ENCODE data around the gene KLF6. TPM values are rescaled to one million over a fixed set of nuclear protein-coding genes. Genes with fewer than 3 reads are reported as not detected.

KLF6 gene
- total and polyA plus RNA-seq, 9 donors = 45.4 to 178 (median 85.7) TPM

GRCh38 chr10:3773460-3774017 is 11.5 kb downstream of the KLF6 start:
- DNase-seq = no peak
- Histone ChIP-seq H3K27ac (no peak overlapping the region), H3K27me3 (no peaks in the 10 kb centered on the region), H3K4me1 (ENCODE audit: insufficient read depth) (no peaks in the 10 kb centered on the region), H3K9me3 (no peaks in the 10 kb centered on the region), H3K36me3 (no peaks in the 10 kb centered on the region), H3K4me3 (no peak overlapping the region)
- TF ChIP-seq EP300 (IDR thresholded peaks at IDR 0.05) = no peak
- TF ChIP-seq CTCF (IDR thresholded peaks at IDR 0.05) = no peak
- no peak for TF ChIP-seq POLR2A (IDR thresholded peaks at IDR 0.05)
- 75 to 83% (median 81%) methylated on average over 10 of the region's 10 CpGs for WGBS, 3 donors
- intact Hi-C loops (cut with DNase I) = loop anchor here in 1 of 4 donors (10.0 kb wide), 1 partner anchor 529 kb away; no protein-coding TSS in a partner anchor

GRCh38 chr10:3772361-3773171 is 12.4 kb downstream of the KLF6 start:
- H3K9me3 ChIP-seq = no peaks in the 10 kb centered on the region
- no peak overlapping the region for H3K4me3 ChIP-seq
- H3K4me1 ChIP-seq (ENCODE audit: insufficient read depth) = no peaks in the 10 kb centered on the region
- no peak for DNase-seq
- intact Hi-C loops (cut with DNase I) = loop anchor here in 1 of 4 donors (10.0 kb wide), 1 partner anchor 528 kb away; no protein-coding TSS in a partner anchor
- 88 to 97% (median 93%) methylated on average over 10 of the region's 10 CpGs for WGBS, 3 donors
- no peaks in the 10 kb centered on the region for H3K36me3 ChIP-seq
- TF ChIP-seq POLR2A (IDR thresholded peaks at IDR 0.05) = no peak
- TF ChIP-seq EP300 (IDR thresholded peaks at IDR 0.05) = no peak
- no peak for TF ChIP-seq CTCF (IDR thresholded peaks at IDR 0.05)
- H3K27ac ChIP-seq = no peak overlapping the region
- H3K27me3 ChIP-seq = no peaks in the 10 kb centered on the region

- Histone ChIP-seq H3K27me3 (no peaks in the 10 kb centered on the region), H3K36me3 (no peaks in the 10 kb centered on the region), H3K4me1 (ENCODE audit: insufficient read depth) (peaks cover 4% of the 10 kb centered on the region), H3K27ac (no peak overlapping the region), H3K4me3 (no peak overlapping the region), H3K9me3 (no peaks in the 10 kb centered on the region)
- intact Hi-C loops (cut with DNase I) = loop anchor here in 1 of 4 donors (10.0 kb wide), 1 partner anchor 526 kb away; no protein-coding TSS in a partner anchor
- WGBS, 3 donors = 86 to 92% (median 90%) methylated on average over 8 of the region's 8 CpGs
- TF ChIP-seq EP300 (IDR thresholded peaks at IDR 0.05) (no peak), CTCF (IDR thresholded peaks at IDR 0.05) (no peak), POLR2A (IDR thresholded peaks at IDR 0.05) (no peak)
- DNase-seq = no peak
These were observed 14.3 kb downstream of the KLF6 start for GRCh38 chr10:3770611-3771110.

GRCh38 chr10:3769556-3769955 is 15.5 kb downstream of the KLF6 start:
- WGBS, 3 donors = 65 to 83% (median 78%) methylated on average over 4 of the region's 4 CpGs
- intact Hi-C loops (cut with DNase I) = no loop called here

More at GRCh38 chr10:3769556-3769955, 15.5 kb downstream of the KLF6 start:
- TF ChIP-seq EP300 (IDR thresholded peaks at IDR 0.05) (no peak), CTCF (IDR thresholded peaks at IDR 0.05) (no peak), POLR2A (IDR thresholded peaks at IDR 0.05) (no peak)
- no peaks in the 10 kb centered on the region for H3K27me3 ChIP-seq
- H3K4me3 ChIP-seq = no peak overlapping the region
- peaks cover 4% of the 10 kb centered on the region for H3K4me1 ChIP-seq (ENCODE audit: insufficient read depth)
- H3K9me3 ChIP-seq = no peaks in the 10 kb centered on the region
- DNase-seq = no peak
- H3K36me3 ChIP-seq = no peaks in the 10 kb centered on the region
- no peak overlapping the region for H3K27ac ChIP-seq
